CD4-positive, alpha-beta T cell treated with Interleukin-21 for 1 hour (primary cell): ENCODE results near the gene ATP6V0D1.

Source experiments
- DNase-seq: peaks from one replicate; pipeline ENCODE4 v3.0.0-alpha.2; 2020

Gene ATP6V0D1

DNA sequence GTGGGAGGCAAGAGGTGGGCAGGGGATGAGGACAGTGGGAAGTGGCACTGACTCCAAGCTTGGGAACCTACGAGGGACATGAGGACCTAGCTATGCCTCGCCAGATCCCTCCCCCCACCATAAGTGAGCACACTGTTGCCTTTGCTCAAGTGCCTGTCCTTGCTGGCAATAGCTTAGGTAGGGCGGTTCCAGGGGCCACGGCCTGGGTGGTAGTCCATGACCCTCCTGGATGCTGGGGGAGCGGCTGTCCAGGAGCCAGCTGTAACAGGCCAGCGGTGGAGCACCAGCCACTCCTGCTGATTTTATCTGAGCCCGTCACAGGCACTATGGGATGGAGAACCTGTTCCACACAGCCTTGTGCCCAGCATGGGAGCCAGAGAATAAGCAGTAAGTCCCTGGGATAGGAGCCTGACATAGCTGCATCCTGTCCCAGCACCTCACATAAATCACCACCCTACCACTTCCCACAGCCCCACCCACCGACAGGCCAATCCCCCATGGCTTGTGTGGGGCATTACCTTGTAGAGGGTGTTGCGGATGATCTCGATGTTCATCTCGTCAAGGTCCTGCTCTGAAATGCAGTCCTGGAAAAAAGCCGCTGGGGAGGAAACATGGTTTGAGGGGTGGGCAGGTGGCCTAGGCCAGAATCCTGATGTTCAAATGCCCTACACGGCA is 38.2 kb downstream of the ATP6V0D1 start:
- DNase-seq: no peak

DNA sequence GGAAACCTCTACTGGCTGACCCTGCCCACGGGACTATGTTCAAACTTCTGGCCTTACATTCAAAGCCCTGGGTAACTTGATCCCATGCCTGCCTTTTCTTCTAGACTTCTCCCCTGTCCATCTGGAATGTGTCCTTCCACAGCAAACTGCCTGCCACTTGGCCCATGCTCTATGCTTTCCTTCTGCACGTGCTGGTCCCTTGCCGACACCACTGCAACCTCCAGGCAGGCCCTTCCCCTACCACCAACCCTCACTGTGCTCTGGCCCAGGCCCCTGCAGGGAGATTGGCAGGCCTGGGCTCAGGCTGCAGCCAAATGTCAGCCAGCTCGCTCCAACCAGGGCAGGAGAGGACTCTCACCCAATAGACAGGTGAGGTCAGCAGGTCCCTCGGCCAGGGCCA is 39.0 kb downstream of the ATP6V0D1 start:
- no peak for DNase-seq

DNA sequence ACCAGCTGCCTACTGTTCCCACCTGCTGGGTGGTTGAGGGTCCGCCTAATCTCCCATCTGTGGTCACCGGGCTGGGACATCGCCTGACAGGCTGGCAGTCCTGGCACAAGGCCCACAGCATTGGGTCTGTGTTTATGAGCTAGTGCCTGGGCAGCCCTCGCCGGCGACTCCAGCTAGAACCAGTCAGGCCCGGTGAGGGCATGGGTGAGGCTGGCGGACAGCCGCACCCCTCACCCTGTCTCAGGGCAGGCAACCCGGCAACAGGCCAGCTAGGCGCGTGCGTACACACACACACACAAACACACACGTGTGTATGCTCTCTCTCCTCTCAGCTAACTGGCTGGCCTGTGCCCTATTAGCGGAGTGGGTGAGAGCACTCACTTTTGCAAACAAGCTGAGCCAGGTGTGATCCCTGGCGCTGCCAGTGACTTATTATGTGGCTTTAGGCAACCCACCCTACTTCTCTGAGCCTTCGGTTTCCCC is 39.6 kb downstream of the ATP6V0D1 start:
- DNase-seq: no peak

GRCh38 chr16:67438824-67439393 is 42.0 kb downstream of the ATP6V0D1 start:
- DNase-seq: no peak

DNA sequence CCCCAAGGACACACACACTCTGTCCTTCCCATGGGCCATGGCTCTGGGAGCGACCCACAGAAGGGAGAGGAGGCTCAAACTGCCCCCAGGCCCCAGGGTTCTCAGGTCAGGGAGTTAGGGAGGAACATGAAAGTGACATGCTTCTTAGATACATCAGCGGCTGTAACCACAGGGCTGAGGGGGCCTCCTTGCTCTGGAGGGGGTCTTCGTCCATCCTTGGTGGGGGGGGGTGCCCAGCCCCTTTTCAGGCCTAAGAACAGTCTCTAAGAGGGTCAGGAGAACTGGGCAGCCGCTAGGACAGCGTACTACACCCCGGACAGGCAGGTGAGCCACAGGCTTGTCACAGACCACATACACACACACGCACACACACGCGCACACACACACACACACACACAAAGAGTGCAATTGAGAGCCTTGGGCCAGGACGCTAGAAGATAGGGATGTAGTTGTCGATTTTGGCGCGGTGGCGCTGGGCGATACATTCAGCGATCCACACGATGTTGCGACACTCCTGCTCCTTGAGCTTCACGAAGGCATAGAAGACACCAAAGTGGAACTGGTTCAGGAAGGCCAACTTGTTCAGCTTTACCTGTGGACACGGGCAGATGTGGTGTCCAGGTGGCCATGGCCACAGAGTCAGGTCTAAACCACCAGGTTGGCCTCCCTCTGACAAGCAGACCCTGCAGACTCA is 42.7 kb downstream of the ATP6V0D1 start:
- DNase-seq: no peak

GRCh38 chr16:67437513-67437912 is 43.4 kb downstream of the ATP6V0D1 start:
- DNase-seq: no peak

- no peak for DNase-seq
Measured at GRCh38 chr16:67436640-67437193, 44.2 kb downstream of the ATP6V0D1 start.

- DNase-seq: no peak
Measured at GRCh38 chr16:67435758-67436164, 45.2 kb downstream of the ATP6V0D1 start.

- no peak for DNase-seq
Measured at GRCh38 chr16:67433131-67433719, 47.7 kb downstream of the ATP6V0D1 start.

- DNase-seq: no peak
Measured at GRCh38 chr16:67432506-67432890, 48.5 kb downstream of the ATP6V0D1 start.

GRCh38 chr16:67431775-67432505 is 49.0 kb downstream of the ATP6V0D1 start:
- DNase-seq: no peak

GRCh38 chr16:67430977-67431774 is 49.8 kb downstream of the ATP6V0D1 start, which contains the start of gene HSD11B2:
TSS of gene HSD11B2 (plus strand) at chr16:67431121. CDS start at chr16:67431249, 128 bp downstream.
- peak; percentile 22 for DNase-seq

DNA sequence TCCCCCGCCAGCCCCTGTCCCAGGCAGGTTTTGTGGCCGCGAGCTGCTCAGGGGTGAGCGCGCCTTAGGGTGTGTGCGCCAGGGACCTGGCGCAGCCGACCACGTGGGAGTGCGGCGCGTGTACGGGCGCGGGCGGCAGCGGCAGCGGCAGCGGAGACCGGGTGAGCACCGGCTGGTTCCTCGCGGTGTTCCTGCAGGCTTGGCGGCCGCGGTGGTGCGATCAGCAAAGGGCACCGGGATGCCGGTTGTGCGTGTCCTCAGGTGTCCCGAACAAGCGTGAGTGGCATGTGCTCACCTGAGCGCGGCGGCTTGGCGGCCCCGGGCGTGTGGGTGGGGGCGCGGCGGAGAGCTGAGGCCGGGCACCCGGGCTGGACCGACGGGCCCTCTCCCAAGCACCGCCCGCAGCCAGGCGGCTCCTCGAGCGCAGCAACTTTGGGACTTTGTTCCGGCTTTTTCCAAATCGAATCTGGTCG is 50.4 kb downstream of the ATP6V0D1 start:
- peak; percentile 13 for DNase-seq

- no peak for DNase-seq
Measured at GRCh38 chr16:67429799-67430503, 51.0 kb downstream of the ATP6V0D1 start.

DNA sequence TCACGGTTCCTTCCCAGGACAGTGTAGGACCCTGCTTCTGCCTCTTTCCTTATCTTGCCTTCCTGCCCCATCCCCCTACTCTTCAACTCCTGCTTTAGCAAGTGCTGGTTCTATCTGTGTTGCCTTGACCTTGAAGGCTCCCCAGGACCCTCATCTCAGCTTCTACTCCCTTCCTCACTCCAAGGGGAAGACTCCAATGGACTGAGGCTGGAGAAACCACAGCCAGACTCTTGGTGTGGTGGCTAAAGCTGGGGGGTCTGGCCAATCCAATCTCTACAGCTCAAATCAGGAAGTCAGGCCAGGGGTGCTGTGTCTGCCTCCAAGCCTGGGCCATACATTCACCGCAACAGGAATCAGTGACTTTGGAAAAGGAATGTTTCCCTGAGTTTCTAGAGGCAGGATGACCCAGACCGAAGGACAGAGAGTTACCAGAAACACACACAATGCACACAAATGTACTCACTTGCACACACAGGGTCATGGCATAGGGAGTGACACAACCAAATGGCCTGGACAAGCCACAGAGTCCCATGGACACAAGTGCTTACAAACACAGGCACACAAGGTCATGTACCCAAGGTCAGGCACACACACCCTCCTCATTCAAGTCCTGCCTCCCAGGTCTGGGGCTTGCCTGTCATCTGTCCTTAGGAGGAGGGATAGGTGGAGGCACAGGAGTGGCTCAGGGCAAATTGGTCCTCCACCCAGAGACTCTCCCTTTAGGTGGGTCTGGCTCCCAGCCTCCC is 51.7 kb downstream of the ATP6V0D1 start:
- DNase-seq: no peak

- peak; percentile 48 for DNase-seq
Measured at GRCh38 chr16:67428146-67428731, 52.7 kb downstream of the ATP6V0D1 start.

DNA sequence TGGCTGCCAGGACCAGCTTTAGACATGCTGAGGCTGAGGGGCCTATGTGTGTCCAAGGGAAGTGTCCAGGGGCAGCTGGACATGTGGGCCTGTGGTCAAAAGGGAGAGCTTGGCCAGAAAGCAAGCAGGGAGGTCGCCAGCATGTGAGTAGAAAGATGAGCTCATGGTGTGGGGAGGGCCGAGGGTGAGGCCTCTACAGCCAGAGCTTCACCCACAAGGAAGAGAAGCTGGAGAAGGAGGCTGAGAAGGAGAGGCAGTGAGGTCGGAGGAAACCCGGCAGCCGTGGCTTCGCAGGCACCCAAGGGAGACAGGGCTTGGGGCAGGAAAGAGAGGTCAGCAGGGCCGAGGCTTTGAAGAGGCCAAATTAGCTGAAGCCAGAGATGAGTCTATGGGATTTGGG is 54.0 kb downstream of the ATP6V0D1 start:
- no peak for DNase-seq

DNA sequence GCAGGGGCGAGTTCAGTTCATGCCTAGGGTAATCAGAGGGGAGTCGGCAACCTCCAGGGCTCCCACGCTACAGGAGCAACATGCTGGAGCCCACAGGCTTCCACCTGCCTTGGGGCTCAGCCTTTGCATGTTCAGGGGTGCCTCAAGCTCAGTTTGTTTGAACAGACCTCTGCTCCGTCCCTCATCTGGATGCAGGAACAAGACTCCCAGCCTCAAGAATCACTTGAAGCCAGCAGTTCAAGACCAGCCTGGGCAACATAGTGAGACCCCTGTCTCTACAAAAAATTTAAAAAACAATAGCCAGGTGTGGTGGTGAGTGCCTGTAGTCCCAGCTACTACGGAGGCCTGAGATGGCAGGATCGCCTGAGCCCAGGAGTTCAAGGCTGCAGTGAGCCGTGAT is 54.9 kb downstream of the ATP6V0D1 start:
- DNase-seq: no peak

DNA sequence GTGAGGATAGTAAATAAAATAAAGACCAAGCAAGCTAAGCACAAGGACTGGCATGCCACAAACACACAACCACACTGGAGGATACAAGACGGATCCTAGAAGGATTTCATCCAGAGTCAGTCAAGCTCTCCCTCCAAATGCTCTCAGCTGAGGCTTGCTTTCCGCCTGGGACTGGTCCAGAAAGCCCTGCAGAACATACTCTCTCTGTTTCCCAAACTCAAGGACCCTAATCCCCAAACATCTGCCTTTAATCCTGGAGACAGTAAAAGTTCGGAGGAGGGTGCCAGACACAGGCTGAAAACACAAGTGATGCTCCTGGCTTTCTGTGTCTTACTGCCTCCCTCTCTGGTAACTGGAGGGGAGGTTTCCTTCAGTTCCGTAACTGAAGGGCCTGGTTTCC is 55.4 kb downstream of the ATP6V0D1 start:
- no peak for DNase-seq

DNA sequence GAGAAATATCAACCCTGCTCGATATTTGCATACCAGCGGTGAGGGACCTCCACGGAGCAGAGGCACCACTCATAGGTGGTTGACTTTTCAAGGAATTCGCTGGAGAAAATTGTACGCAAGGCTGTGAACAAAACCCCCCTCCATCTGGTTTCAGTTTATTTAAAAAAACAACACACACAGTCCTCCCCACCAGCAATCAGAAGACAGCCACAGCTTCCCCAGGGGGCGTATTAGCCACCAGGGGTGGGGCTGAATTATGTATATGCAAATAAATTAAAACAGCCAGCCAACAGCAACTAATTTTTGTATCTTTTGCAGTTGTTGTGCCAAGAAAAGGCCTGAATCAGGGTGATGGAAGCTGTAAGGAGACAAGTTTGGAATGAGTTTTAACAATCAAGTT is 55.9 kb downstream of the ATP6V0D1 start:
- no peak for DNase-seq
